ENCODE data around the gene RABGAP1L. TPM values are rescaled to one million over a fixed set of nuclear protein-coding genes. Genes with fewer than 3 reads are reported as not detected.

Gene RABGAP1L
- total RNA-seq, 1 donor from 2014 or later = 44.1 TPM

DNA sequence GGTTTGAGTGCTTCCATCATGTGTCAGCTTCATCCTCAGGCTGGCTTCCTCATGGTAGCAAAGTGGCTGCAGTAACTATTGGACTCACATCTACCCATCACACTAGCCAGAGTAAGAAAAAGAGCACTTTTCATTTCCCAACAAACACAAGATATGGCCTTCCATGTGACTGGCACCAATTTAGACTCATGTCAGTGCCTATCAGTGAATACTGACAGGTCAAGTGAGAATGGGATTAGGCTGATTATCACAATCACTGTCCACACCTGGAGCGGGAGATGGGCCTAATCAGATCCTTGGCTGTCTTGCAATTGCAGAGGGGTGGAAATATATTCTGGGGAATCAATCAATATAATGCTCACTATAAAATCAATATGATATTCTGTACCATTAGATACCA, 2.9 kb upstream of the RABGAP1L start:
- no peak for DNase-seq

DNA sequence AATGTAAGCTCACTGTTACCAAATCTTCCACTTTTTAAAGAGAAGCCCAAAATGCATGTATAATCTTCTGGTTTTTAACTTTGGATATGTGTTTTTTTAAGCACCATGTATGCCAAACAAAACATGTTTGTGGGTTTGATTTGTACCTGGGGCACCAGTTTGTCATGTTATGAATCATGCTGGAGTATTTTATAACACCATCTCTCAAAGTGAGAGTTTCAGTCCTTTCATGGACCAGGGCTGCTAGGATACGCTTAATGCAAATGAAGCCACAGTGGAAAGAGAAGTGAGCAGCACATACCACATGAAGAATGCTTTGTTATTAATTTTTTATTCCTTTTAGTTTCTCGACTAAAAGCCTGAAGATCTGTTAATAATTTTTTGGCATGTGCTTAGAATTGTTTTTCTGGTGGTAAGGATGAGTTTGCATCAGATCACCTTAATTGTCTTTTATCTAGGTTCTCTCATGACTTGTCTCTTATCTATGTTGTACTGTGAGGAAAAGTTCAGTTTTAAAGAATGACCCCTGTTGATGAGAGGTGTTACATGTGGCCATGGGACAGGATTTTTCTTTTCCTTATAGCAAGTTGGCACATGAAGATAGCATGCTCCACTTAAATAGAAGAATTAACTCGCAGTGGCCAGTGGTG, 2.0 kb upstream of the RABGAP1L start:
- no peak for DNase-seq
- Mint-ChIP-seq H3K27ac (ENCODE audit: unreplicated experiment) (no peak overlapping the region), H3K4me3 (ENCODE audit: unreplicated experiment) (no peak overlapping the region), H3K4me1 (ENCODE audit: low read depth, unreplicated experiment) (no peaks in the 10 kb centered on the region), H3K36me3 (ENCODE audit: unreplicated experiment) (no peaks in the 10 kb centered on the region), H3K9me3 (ENCODE audit: unreplicated experiment) (peaks cover 5% of the 10 kb centered on the region), H3K27me3 (ENCODE audit: unreplicated experiment) (peaks cover 4% of the 10 kb centered on the region)
- TF ChIP-seq, protein P1, sequence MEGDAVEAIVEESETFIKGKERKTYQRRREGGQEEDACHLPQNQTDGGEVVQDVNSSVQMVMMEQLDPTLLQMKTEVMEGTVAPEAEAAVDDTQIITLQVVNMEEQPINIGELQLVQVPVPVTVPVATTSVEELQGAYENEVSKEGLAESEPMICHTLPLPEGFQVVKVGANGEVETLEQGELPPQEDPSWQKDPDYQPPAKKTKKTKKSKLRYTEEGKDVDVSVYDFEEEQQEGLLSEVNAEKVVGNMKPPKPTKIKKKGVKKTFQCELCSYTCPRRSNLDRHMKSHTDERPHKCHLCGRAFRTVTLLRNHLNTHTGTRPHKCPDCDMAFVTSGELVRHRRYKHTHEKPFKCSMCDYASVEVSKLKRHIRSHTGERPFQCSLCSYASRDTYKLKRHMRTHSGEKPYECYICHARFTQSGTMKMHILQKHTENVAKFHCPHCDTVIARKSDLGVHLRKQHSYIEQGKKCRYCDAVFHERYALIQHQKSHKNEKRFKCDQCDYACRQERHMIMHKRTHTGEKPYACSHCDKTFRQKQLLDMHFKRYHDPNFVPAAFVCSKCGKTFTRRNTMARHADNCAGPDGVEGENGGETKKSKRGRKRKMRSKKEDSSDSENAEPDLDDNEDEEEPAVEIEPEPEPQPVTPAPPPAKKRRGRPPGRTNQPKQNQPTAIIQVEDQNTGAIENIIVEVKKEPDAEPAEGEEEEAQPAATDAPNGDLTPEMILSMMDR (IDR thresholded peaks at IDR 0.05; ENCODE audit: partially characterized antibody, unreplicated experiment) = no peak

More for the DNA sequence above, 2.9 kb upstream of the RABGAP1L start:
- no peak overlapping the region for H3K4me3 Mint-ChIP-seq (ENCODE audit: unreplicated experiment)
- H3K27me3 Mint-ChIP-seq (ENCODE audit: unreplicated experiment) = peaks cover 4% of the 10 kb centered on the region
- TF ChIP-seq, protein P1 (IDR thresholded peaks at IDR 0.05; ENCODE audit: partially characterized antibody, unreplicated experiment) = no peak
- H3K36me3 Mint-ChIP-seq (ENCODE audit: unreplicated experiment) = no peaks in the 10 kb centered on the region
- H3K4me1 Mint-ChIP-seq (ENCODE audit: low read depth, unreplicated experiment) = no peaks in the 10 kb centered on the region
- H3K27ac Mint-ChIP-seq (ENCODE audit: unreplicated experiment) = no peak overlapping the region
- H3K9me3 Mint-ChIP-seq (ENCODE audit: unreplicated experiment) = peaks cover 5% of the 10 kb centered on the region

DNA sequence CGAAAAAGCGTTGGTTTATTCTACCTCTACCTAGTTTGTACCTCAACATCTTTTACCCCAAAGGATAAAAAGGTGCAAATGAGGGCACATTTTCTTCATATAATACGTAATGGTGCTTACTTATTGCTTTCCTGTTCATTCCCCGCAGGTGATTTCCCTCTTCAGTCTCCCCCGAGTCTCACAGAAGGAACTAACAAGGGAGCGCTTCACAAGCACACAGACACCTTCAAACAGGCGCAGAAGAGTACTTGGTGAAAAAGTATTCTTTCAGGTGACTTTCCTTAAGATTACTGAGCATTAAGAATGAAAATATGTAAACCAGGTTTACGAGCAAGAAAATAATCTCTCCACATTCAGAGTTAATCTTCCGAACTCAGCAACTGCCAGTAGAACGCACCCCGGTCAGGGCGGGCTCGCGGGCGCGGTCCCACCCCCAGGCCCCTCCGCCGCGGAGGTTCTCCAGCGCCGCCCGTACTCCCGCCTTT, 511 bp upstream of the RABGAP1L start:
- Mint-ChIP-seq H3K36me3 (ENCODE audit: unreplicated experiment) (no peaks in the 10 kb centered on the region), H3K27ac (ENCODE audit: unreplicated experiment) (peak overlapping the region; percentile 10), H3K27me3 (ENCODE audit: unreplicated experiment) (peaks cover 4% of the 10 kb centered on the region)

DNA sequence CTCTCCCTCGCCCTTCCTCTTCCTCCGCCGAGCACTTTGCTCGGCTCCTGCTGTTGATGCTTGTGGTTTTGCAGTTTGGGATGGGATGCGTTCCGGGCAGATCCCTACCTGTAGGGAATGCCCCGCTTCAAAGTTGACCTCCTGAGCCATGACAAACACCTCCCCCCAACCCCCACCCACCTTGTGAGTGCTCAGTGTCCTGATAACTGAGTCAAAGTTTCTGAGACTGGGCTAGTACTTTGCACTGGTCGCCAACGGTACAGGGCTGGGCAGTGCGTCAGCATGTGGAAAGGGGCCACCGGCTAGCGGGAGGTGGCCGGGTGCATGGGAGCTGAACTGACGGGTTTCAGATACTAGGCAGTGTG, 771 bp downstream of the RABGAP1L start:
- peak; percentile 37 for DNase-seq
- TF ChIP-seq, protein P1 (IDR thresholded peaks at IDR 0.05; ENCODE audit: partially characterized antibody, unreplicated experiment) = no peak
- H3K27ac Mint-ChIP-seq (ENCODE audit: unreplicated experiment) = peak overlapping the region; percentile 82
- peaks cover 5% of the 10 kb centered on the region for H3K9me3 Mint-ChIP-seq (ENCODE audit: unreplicated experiment)
- peak overlapping the region; percentile 96 for H3K4me3 Mint-ChIP-seq (ENCODE audit: unreplicated experiment)
- H3K27me3 Mint-ChIP-seq (ENCODE audit: unreplicated experiment) = peaks cover 4% of the 10 kb centered on the region
- no peaks in the 10 kb centered on the region for H3K4me1 Mint-ChIP-seq (ENCODE audit: low read depth, unreplicated experiment)
- H3K36me3 Mint-ChIP-seq (ENCODE audit: unreplicated experiment) = no peaks in the 10 kb centered on the region

More for the DNA sequence above, 511 bp upstream of the RABGAP1L start:
- Mint-ChIP-seq H3K9me3 (ENCODE audit: unreplicated experiment) (peaks cover 5% of the 10 kb centered on the region), H3K4me1 (ENCODE audit: low read depth, unreplicated experiment) (no peaks in the 10 kb centered on the region), H3K4me3 (ENCODE audit: unreplicated experiment) (peak overlapping the region; percentile 97)
- TF ChIP-seq, protein P1 (IDR thresholded peaks at IDR 0.05; ENCODE audit: partially characterized antibody, unreplicated experiment) = no peak
- DNase-seq = no peak

DNA sequence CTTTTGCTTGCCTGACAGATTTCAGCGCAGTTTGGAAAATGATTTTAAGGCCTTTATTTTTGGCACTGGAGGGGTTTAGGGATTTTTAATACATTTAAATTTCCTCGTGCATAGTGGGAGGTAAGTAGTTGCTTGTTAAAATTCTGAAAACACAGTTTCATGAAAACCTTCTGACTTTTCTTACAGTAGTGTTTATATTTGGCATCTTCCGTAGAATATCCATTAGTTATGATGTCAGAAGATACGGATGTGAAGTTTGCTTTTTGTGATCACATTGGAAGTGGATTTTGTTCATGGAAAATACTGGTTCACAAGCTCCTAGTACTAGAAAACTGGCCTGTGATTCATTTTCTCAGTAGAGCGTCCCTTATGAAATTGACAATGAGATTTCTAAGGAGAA, 1.3 kb downstream of the RABGAP1L start:
- Mint-ChIP-seq H3K9me3 (ENCODE audit: unreplicated experiment) (peaks cover 5% of the 10 kb centered on the region), H3K27ac (ENCODE audit: unreplicated experiment) (no peak overlapping the region), H3K4me3 (ENCODE audit: unreplicated experiment) (peak overlapping the region; percentile 96), H3K4me1 (ENCODE audit: low read depth, unreplicated experiment) (no peaks in the 10 kb centered on the region), H3K36me3 (ENCODE audit: unreplicated experiment) (no peaks in the 10 kb centered on the region), H3K27me3 (ENCODE audit: unreplicated experiment) (peaks cover 4% of the 10 kb centered on the region)
- TF ChIP-seq, protein P1 (IDR thresholded peaks at IDR 0.05; ENCODE audit: partially characterized antibody, unreplicated experiment) = no peak
- DNase-seq = no peak

Data from glutamatergic neuron (in vitro differentiated cells).